GM12878 (cell line): Measurements from ENCODE around the gene RIMS1.

Experiments
- CHD4 ChIP-seq: fragments of 200-600 bp; sonication (generic); IDR thresholded peaks from 2 replicates; pipeline ENCODE4 v1.6.1; 2016; ENCODE audit warnings: mild to moderate bottlenecking
- CTCF ChIP-seq, 3 experiments: IDR thresholded peaks in 2 of 3; conservative IDR thresholded peaks in 1 of 3; 2 replicates each; pipeline ENCODE4 v1.5.1; 2011; ENCODE audit warnings: low read depth in 3 of 3, low read length in 3 of 3, mild to moderate bottlenecking in 3 of 3, control low read depth in 2 of 3, moderate library complexity in 2 of 3, inconsistent platforms in 1 of 3, mixed read lengths in 1 of 3; ENCODE audit not compliant: control insufficient read depth in 2 of 3, insufficient read depth in 1 of 3; ENCODE audit errors: extremely low read depth in 1 of 3
- E2F4 ChIP-seq: IDR thresholded peaks from 2 replicates; pipeline ENCODE4 v1.6.1; 2012; ENCODE audit warnings: low read depth, low read length, improper control_type of control experiment
- EZH2 ChIP-seq: IDR thresholded peaks from 2 replicates; pipeline ENCODE4 v1.6.1; 2012; ENCODE audit warnings: low read depth, mild to moderate bottlenecking, control low read depth, inconsistent platforms, low read length, borderline replicate concordance; ENCODE audit not compliant: control insufficient read depth
- POLR2A ChIP-seq: IDR thresholded peaks from 2 replicates; pipeline ENCODE4 v1.6.1; 2011; ENCODE audit warnings: low read depth, mild to moderate bottlenecking, low read length
- POLR2AphosphoS5 ChIP-seq: IDR thresholded peaks from 2 replicates; pipeline ENCODE4 v1.6.1; 2011; ENCODE audit warnings: mild to moderate bottlenecking, low read length, inconsistent platforms
- RB1 ChIP-seq: fragments of 450-650 bp; formaldehyde crosslinking; IDR thresholded peaks from 2 replicates; pipeline ENCODE4 v1.6.1; 2017; ENCODE audit warnings: mild to moderate bottlenecking, borderline replicate concordance
- TCF12 ChIP-seq: IDR thresholded peaks from 2 replicates; pipeline ENCODE4 v1.6.1; 2011; ENCODE audit warnings: low read depth, mild to moderate bottlenecking, low read length
- ZSCAN29 ChIP-seq: fragments of 450-650 bp; IDR thresholded peaks from 2 replicates; pipeline ENCODE4 v1.6.1; 2017; ENCODE audit warnings: mild to moderate bottlenecking, moderate library complexity

- no peak for TF ChIP-seq TCF12
- TF ChIP-seq CTCF (IDR thresholded peaks at IDR 0.05 in 2 of 3, conservative IDR thresholded peaks at IDR 0.05 in 1 of 3; ENCODE audit: control insufficient read depth in 2 of 3, extremely low read depth in 1 of 3, insufficient read depth in 1 of 3, low read depth in 3 of 3, low read length in 3 of 3) = no peak
- no peak for TF ChIP-seq CHD4
- TF ChIP-seq EZH2 = no peak
- TF ChIP-seq ZSCAN29 = no peak
- TF ChIP-seq RB1 = no peak
- no peak for TF ChIP-seq POLR2AphosphoS5
- TF ChIP-seq E2F4 = no peak
- no peak for TF ChIP-seq POLR2A
Measured at GRCh38 chr6:71887006-71887743, 825 bp downstream of the RIMS1 start.
